HL-60 (cell line): ENCODE results near the gene WDR19.
"Not testable (repeated sequence)": the region's sequence is repeated elsewhere in the genome, so short reads cannot be mapped to it uniquely, and the experiment has no call there.

Experiments
- DNase-seq, 2 experiments: peaks; one replicate each; pipeline ENCODE4 v3.0.0-alpha.2; 2010 to 2020; ENCODE audit warnings: low read depth in 1 of 2, low spot score in 1 of 2
- H3K27ac ChIP-seq: fragments of 250-450 bp; sonication (Bioruptor Pico); replicated peaks from 2 replicates; pipeline ENCODE4 v1.5.1; 2020; ENCODE audit warnings: mild to moderate bottlenecking, moderate library complexity
- H3K27me3 ChIP-seq: fragments of 250-450 bp; sonication (Bioruptor Pico); 2 replicates; pipeline ENCODE4 v1.5.1; 2021; ENCODE audit warnings: mild to moderate bottlenecking, moderate library complexity; ENCODE audit not compliant: insufficient read depth, poor library complexity, severe bottlenecking
- H3K4me3 ChIP-seq: replicated peaks from 2 replicates; pipeline ENCODE4 v1.5.1; 2011; ENCODE audit warnings: mild to moderate bottlenecking, control low read depth, low read length; ENCODE audit not compliant: insufficient read depth
- CTCF ChIP-seq: IDR thresholded peaks from one replicate; pipeline ENCODE4 v1.5.1; 2011; ENCODE audit warnings: low read length, control low read depth, inconsistent platforms; ENCODE audit not compliant: insufficient read depth
- GABPA ChIP-seq: IDR thresholded peaks from 2 replicates; pipeline ENCODE4 v1.6.1; 2012; ENCODE audit warnings: low read depth
- POLR2AphosphoS5 ChIP-seq: IDR thresholded peaks from 2 replicates; pipeline ENCODE4 v1.6.1; 2012; ENCODE audit warnings: low read depth
- REST ChIP-seq: IDR thresholded peaks from 2 replicates; pipeline ENCODE4 v1.6.1; 2012; ENCODE audit warnings: low read depth; ENCODE audit not compliant: insufficient replicate concordance
- SPI1 ChIP-seq: IDR thresholded peaks from 2 replicates; pipeline ENCODE4 v1.6.1; 2012; ENCODE audit warnings: low read depth, mild to moderate bottlenecking, borderline replicate concordance

Gene WDR19

GRCh38 chr4:39291686-39292085, 109.4 kb downstream of the WDR19 start:
- Histone ChIP-seq H3K4me3 (no peak overlapping the region), H3K27ac (no peak overlapping the region), H3K27me3 (no peaks in the 10 kb centered on the region)
- TF ChIP-seq SPI1 = no peak
- DNase-seq = no peak

- H3K4me3 ChIP-seq, DNase-seq, H3K27me3 ChIP-seq, H3K27ac ChIP-seq: not testable (repeated sequence)
These were observed 110.1 kb downstream of the WDR19 start for GRCh38 chr4:39292433-39292832.

- no peak overlapping the region for H3K27ac ChIP-seq
- H3K27me3 ChIP-seq = no peaks in the 10 kb centered on the region
- H3K4me3 ChIP-seq = no peak overlapping the region
- no peak for DNase-seq
- TF ChIP-seq SPI1 = no peak
- TF ChIP-seq CTCF = no peak
- no peak for TF ChIP-seq POLR2AphosphoS5
- no peak for TF ChIP-seq REST
- no peak for TF ChIP-seq GABPA
These were observed 113.5 kb downstream of the WDR19 start for GRCh38 chr4:39295784-39296183.

GRCh38 chr4:39302901-39303300, 120.6 kb downstream of the WDR19 start:
- H3K27me3 ChIP-seq = no peaks in the 10 kb centered on the region
- no peak overlapping the region for H3K4me3 ChIP-seq
- no peak overlapping the region for H3K27ac ChIP-seq
- DNase-seq = no peak
- TF ChIP-seq CTCF = no peak
- TF ChIP-seq SPI1 = no peak
- TF ChIP-seq POLR2AphosphoS5 = no peak
- no peak for TF ChIP-seq GABPA
- no peak for TF ChIP-seq REST

- Histone ChIP-seq H3K27ac (no peak overlapping the region), H3K4me3 (no peak overlapping the region), H3K27me3 (no peaks in the 10 kb centered on the region)
- TF ChIP-seq REST (no peak), GABPA (no peak), CTCF (no peak), POLR2AphosphoS5 (no peak), SPI1 (no peak)
- DNase-seq = no peak
These were observed 121.5 kb downstream of the WDR19 start for GRCh38 chr4:39303871-39304270.
